NCI-H146 (cell line): ENCODE results near the gene COX7B.

Source experiments
- DNase-seq: peaks from one replicate; lab custom pipeline; 2025; lab: John Stamatoyannopoulos, UW

The COX7B gene

DNA sequence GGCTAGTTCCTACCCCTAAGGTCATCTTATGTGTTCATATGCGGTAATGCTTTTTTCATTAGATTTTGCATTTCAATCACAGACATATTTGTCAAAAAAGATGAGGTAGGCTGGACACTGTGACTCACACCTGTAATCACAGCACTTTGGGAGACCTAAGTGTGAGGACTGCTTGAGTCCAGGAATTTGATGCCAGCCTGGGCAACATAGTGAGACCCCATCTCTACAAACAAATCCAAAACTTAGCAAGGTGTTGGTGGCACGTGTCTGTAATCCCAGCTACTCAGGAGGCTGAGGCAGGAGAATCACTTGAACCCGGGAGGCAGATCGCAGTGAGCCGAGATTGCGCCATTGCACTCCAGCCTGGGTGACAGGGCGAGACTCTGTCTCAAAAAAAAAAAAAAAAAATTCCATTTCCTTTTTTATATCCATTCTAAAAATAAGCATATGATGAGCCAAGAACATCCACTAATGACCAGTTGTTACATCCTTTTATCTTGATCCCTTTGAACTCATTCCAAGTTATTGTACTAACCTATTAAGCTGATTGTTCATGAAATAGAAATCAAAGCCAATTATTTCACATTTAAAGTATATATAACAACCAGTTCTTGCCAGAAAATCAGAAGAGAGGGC, 46.8 kb downstream of the COX7B start:
- no peak for DNase-seq

DNA sequence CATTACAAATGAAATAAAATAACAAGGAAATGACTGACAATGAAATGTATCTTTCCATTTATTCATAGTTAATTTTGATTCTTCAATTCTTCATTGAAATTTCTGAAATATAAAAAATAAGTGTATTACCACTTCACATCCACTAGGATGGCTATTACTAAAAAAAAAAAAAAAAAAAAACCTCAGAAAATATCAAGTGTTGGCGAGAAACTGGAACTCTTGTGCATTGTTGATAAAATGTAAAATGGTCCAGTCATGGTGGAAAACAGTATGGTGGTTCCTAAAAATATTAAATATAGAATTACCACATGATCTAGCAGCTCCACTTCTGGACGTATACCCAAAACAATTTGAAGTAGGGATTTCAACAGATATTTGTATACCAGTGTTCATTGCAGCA, 47.3 kb downstream of the COX7B start:
- no peak for DNase-seq

DNA sequence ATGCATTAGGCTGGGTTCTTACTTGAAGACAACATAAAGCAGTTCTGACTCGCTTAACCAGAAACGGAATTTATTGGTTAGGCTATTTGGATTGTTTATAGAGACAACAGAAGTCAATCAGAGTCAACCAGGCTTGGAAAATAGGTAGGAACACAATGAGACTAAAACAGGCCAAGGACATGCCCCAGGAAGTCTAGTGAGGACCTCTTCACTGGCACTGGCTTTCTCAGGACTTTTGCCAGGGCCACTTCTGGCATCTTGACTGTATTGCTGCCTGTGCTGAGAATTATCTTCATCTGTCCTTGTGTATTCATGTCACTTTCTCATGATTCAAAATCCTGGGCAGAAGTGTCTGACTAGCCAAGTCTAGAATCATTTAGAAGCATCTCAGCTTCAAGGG, 50.6 kb downstream of the COX7B start:
- DNase-seq = no peak

DNA sequence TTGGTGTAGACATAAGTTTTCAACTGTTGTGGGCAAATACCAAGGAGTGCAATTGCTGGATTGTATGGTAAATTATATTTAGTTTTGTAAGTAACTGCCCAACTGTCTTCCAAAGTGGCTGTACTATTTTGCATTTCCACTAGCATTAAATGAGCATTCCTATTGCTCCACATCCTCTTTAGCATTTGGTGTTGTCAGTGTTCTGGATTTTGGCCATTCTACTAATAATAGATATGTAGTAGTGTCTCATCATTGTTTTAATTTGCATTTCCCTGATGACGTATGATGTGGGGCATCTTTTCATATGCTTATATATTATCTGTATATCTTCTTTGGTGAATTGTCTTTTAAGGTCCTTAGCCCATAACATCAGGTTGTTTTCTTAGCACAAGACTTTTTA, 52.9 kb downstream of the COX7B start:
- DNase-seq = no peak

DNA sequence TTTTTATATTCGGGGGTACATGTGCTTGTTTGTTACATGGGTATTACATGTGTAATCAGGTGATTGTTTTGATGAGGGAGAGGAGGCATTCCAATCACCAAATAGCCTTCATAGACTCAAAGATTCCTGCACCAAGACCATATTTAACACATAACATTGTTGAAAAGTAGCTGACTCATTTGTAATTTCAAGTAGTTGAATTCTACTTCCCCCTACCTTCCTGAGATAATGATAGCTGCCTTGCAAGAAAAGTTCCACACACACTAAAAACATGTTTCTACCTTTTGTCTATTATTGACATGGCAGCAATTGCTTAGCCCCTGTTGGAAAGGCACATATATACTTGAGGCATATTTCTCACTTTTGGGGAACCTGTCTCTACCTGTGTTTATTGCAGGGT, 54.0 kb downstream of the COX7B start:
- DNase-seq = no peak

DNA sequence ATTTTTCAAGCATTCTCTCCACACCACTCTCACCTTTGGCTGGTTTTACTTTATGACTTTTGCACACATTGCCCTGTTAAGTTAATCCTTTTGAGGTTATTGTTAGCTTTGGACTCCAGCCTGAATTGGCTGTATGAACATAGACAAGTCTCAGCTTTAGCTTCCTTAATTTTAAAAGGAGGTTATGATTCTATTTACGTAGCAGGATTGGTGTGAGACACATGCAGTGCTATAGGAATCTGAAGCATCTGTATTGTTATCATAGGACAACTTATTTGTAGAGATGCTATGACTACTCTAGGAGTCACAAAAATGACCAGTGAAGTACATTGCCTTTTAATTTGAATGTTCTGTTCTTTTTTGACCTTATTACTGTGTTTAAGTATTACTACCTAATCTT, 54.4 kb downstream of the COX7B start:
- no peak for DNase-seq
